Choroid plexus epithelial cell (primary cell): ENCODE results near the gene MEIS2.

Source experiments
- DNase-seq: peaks from one replicate; pipeline ENCODE4 v3.0.0-alpha.2; 2010; ENCODE audit warnings: low read depth
- H3K4me3 ChIP-seq: 2 replicates; pipeline ENCODE4 v1.5.1; 2011; ENCODE audit warnings: low read depth, mild to moderate bottlenecking, control low read depth, low read length, moderate library complexity
- CTCF ChIP-seq: conservative IDR thresholded peaks from 2 replicates; pipeline ENCODE4 v1.5.1; 2011; ENCODE audit warnings: low read depth, mild to moderate bottlenecking, control low read depth, inconsistent platforms, low read length, moderate library complexity

Gene MEIS2

GRCh38 chr15:37109168-37109871 lies 9.0 kb upstream of the MEIS2 start:
- no peak for TF ChIP-seq CTCF
- no peak for DNase-seq
- no peak overlapping the region for H3K4me3 ChIP-seq

DNA sequence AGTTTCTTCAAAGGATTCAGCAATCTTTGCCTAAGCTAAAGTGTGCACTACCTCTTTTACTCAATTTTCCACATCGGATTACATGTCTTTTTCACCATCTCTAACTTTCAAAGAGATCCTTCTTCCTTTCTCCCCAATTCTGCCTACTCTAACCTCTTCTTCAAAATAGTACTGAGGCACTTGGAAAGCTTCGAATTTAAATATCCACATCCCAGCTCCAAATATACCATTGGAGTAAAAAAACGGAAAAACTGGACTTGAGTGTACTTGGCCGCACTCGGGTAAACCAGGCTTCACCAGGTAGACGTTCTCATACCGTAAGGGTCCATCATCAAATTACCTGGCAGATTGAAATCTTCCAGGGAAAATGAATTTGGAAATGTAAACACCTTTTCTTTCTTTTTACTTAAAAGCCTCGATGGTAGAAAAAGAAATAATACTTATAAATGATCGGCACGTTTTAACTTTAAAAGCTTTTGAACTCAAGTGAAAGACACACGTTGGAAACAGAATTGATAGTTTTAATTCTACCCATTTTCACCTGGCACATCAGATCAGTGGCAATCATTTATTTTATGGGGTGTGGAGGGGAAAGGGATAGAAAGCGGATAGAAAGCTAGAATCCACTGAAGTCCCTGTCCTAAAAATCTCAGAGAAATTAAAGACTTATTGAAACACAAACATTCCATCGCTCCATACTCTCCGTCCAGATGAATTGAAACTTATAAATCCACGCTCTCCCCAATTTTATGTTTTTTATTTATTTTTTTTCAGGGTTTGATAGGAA lies 8.2 kb upstream of the MEIS2 start:
- no peak for TF ChIP-seq CTCF
- no peak for DNase-seq
- H3K4me3 ChIP-seq = no peak overlapping the region

- no peak for TF ChIP-seq CTCF
- H3K4me3 ChIP-seq = no peak overlapping the region
- DNase-seq = no peak
Measured at GRCh38 chr15:37107744-37108380, 7.5 kb upstream of the MEIS2 start.

DNA sequence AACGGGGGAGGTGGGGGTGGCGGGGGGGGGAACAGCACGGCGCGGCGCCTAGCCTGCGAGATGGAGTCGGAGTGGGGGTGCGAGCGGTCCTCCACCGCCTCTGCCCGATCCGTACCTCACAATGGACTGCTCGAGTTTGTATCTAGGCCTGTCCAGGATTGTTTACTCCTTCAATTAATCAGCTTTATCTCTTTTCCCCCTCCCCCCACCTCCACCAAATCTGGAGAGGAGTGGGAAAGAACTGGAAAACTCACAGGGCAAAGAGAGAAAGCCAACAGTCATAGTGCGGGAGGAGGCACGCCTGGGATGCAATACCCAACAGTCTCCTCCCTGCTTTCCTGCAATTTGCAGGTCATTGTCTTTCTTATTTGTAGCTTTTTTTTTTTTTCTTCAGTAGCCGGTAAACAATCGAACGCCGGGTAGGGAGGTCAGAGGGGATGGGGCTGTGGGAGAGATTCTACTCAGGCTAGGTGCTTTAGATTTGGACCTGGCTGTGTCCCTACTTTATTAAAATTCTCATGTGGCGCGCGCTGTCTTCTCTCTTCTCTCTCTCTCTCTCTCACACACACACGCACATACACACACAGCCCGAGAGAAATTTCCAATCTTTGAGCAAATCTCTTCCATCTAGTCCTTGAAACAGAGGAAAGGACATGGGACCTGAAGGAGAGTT lies 6.9 kb upstream of the MEIS2 start:
- no peak for DNase-seq
- no peak for TF ChIP-seq CTCF
- no peak overlapping the region for H3K4me3 ChIP-seq

DNA sequence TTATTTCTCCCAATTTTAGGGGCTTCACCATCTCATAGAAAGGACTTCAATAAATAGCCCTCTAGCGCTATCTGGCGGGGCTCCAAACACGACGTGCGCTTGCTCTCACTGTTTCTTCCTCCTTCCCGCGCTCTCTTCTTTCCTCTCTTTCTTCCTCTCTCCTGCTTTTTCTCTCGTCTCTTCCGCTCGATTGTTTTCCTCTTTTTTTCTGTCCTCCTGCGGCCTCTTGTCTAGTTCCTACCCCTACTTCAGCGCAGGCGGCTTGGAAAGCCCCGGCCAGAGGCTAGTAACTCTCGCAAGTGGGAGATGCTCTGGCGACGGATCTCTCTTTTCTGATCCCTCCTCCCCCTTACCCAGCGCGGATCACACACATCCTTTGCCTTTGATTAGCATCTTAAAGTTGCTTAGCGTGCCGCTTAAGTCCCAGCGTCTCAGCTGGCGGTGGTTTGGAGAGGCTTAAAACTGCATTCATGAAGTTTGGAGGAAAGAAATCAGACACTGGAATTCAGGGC lies 6.2 kb upstream of the MEIS2 start:
- H3K4me3 ChIP-seq = no peak overlapping the region
- DNase-seq = peak; percentile 68
- TF ChIP-seq CTCF = peak; percentile 62

DNA sequence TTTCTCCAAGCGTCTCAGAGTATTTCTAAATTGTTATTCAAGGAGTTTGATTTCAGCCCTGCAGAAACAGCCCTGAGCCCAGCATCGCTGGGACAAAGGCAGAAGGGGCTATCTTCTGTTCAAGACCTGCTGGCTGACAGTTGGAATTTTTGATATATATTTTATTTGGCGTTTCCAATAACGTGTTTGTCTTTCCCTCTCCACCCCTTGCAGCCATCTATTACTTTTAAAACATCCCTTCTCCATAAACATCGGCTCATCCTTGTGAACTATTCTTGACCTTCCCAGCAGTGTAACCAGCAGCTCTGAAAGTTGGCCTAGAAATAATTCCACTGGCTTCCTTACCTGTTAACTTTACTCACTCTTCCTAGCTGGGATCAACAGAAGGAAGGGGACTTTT lies 5.5 kb upstream of the MEIS2 start:
- TF ChIP-seq CTCF = no peak
- DNase-seq = no peak
- no peak overlapping the region for H3K4me3 ChIP-seq
